Liver (tissue), 3 donors: ENCODE results near the gene BRMS1L.

ENCODE experiments used
- CTCF ChIP-seq: fragments of 150-350 bp; IDR thresholded peaks from 2 replicates; pipeline ENCODE4 v1.5.1; 2017; ENCODE audit warnings: improper control_type of control experiment, low read depth, low read length; ENCODE audit not compliant: missing input control
- EGR1 ChIP-seq, 2 donors: IDR thresholded peaks; 2 replicates each; pipeline ENCODE4 v1.6.1; 2016 to 2018; ENCODE audit warnings: antibody characterized with exemption in 2 of 2, low read depth in 2 of 2
- FOXA1 ChIP-seq: IDR thresholded peaks from 2 replicates; pipeline ENCODE4 v1.6.1; 2016; ENCODE audit warnings: antibody characterized with exemption
- GABPA ChIP-seq, 2 donors: IDR thresholded peaks in 1 of 2; conservative IDR thresholded peaks in 1 of 2; 2 replicates each; pipeline ENCODE4 v1.6.1; 2016; ENCODE audit warnings: antibody characterized with exemption in 2 of 2, mild to moderate bottlenecking in 1 of 2, moderate library complexity in 1 of 2
- HNF4A ChIP-seq, 2 donors: conservative IDR thresholded peaks; 2 replicates each; pipeline ENCODE4 v1.6.1; 2016; ENCODE audit warnings: antibody characterized with exemption in 2 of 2, mild to moderate bottlenecking in 2 of 2
- HNF4G ChIP-seq: IDR thresholded peaks from 2 replicates; pipeline ENCODE4 v1.6.1; 2016; ENCODE audit warnings: antibody characterized with exemption
- JUND ChIP-seq, 2 donors: IDR thresholded peaks; 2 replicates each; pipeline ENCODE4 v1.6.1; 2016; ENCODE audit warnings: antibody characterized with exemption in 2 of 2
- RAD21 ChIP-seq, 2 donors: IDR thresholded peaks; 2 replicates each; pipeline ENCODE4 v1.6.1; 2016; ENCODE audit warnings: antibody characterized with exemption in 2 of 2, mild to moderate bottlenecking in 2 of 2
- REST ChIP-seq: IDR thresholded peaks from 2 replicates; pipeline ENCODE4 v1.6.1; 2016; ENCODE audit warnings: antibody characterized with exemption, mild to moderate bottlenecking
- RXRA ChIP-seq, 2 donors: IDR thresholded peaks; 2 replicates each; pipeline ENCODE4 v1.6.1; 2017 to 2018; ENCODE audit warnings: antibody characterized with exemption in 2 of 2, mild to moderate bottlenecking in 1 of 2
- TAF1 ChIP-seq: conservative IDR thresholded peaks from 2 replicates; pipeline ENCODE4 v1.6.1; 2016; ENCODE audit warnings: antibody characterized with exemption, mild to moderate bottlenecking
- YY1 ChIP-seq: IDR thresholded peaks from 2 replicates; pipeline ENCODE4 v1.6.1; 2016; ENCODE audit warnings: antibody characterized with exemption, mild to moderate bottlenecking
- TF ChIP-seq, protein P1 (sequence below): IDR thresholded peaks from 2 replicates; pipeline ENCODE4 v1.6.1; 2016; ENCODE audit warnings: antibody characterized with exemption
- donor health status: healthy.
- donor health status: healthy.

GRCh38 chr14:35809597-35809996 is 16.5 kb upstream of the BRMS1L start:
- no peak for TF ChIP-seq HNF4G
- TF ChIP-seq TAF1, result no peak
- TF ChIP-seq CTCF, result no peak
- TF ChIP-seq, protein P1, sequence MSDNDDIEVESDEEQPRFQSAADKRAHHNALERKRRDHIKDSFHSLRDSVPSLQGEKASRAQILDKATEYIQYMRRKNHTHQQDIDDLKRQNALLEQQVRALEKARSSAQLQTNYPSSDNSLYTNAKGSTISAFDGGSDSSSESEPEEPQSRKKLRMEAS, result no peak
- TF ChIP-seq JUND (IDR thresholded peaks at IDR 0.05), result no peak
- TF ChIP-seq HNF4A (conservative IDR thresholded peaks at IDR 0.05), result no peak
- no peak for TF ChIP-seq REST
- TF ChIP-seq EGR1 (IDR thresholded peaks at IDR 0.05; ENCODE audit: low read depth in 2 of 2), result no peak
- TF ChIP-seq RAD21 (IDR thresholded peaks at IDR 0.05), result no peak
- TF ChIP-seq YY1, result no peak
- TF ChIP-seq RXRA (IDR thresholded peaks at IDR 0.05), result no peak
- TF ChIP-seq GABPA (IDR thresholded peaks at IDR 0.05 in 1 of 2, conservative IDR thresholded peaks at IDR 0.05 in 1 of 2), result no peak
- no peak for TF ChIP-seq FOXA1
